HG03196 (cell line): ENCODE measurements around the gene SULT1C4.
"Not testable (repeated sequence)": the region's sequence is repeated elsewhere in the genome, so short reads cannot be mapped to it uniquely, and the experiment has no call there.

ENCODE experiments used
- ATAC-seq: cut with Tn5 transposase; IDR thresholded peaks from one replicate; pipeline ENCODE4 v1.9.1; 2021; ENCODE audit not compliant: unreplicated experiment

The SULT1C4 gene

GRCh38 chr2:108412995-108413710 lies 35.4 kb downstream of the SULT1C4 start:
- no peak for ATAC-seq

DNA sequence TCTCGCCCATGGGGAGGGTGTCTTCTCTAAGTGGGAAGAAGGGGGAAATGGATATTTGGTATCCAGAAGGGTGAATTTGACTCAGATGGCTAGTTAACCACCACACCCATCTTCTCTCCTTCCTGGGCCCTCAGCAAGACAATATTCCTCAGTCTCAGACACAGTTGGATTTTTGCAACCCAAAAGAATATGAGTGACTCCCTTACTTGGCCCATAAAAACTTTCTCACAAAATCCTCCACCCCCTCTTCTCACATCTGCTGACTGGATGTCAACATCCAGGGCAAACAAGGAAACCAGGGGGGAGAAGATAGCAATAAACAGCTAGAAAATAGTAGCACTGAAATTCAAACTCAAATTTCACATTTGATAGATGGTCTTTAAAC lies 35.9 kb downstream of the SULT1C4 start:
- no peak for ATAC-seq

DNA sequence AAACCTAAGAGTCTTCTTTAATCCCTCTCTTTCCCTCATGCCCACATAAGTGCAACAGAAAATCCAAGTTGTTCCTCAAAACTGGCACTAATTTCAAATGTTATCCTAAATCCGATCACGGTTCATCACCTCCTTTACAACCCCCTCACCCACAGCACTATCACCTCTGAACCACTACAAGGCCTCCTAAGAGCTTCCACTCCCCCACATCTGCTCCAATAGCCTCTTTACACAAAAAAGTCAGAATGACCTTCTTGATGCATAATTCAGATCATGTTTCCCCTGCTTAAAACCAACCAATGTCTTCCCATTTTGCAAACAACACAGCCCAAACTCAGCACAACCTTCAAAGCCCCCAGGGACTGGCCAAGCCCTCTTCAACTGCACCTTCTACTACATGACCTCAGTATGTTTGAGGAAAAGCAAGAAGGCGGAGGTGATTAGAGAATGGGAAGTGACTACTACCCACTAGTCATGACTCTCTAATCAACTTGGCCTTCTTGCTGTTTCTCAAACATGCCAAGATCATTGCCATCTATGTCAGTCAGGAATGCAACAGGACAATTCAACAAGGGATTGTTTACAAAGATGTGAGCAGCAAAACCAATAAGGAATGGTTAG lies 36.6 kb downstream of the SULT1C4 start:
- no peak for ATAC-seq

GRCh38 chr2:108414945-108415344 lies 37.2 kb downstream of the SULT1C4 start:
- ATAC-seq: no peak

GRCh38 chr2:108417254-108417653 lies 39.5 kb downstream of the SULT1C4 start:
- no peak for ATAC-seq

DNA sequence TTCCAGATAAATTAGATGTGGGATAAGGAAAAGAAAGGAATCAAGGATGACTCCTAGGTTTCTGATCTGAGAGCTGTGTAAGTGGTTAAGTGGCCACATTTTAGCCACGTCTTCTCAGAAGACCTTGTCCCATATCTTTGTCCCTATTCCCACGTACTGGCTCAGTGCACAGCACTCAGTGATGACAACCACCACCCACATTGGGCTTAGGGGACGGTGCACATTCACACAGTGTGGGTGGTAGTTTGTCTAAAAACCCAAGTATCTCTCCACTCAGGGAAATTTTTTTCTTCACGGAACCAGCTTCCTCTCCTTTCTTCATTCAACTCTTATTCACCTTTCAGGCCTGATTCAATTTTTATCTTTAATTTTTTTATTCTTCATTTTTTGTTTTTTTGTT lies 40.7 kb downstream of the SULT1C4 start:
- ATAC-seq: no peak

DNA sequence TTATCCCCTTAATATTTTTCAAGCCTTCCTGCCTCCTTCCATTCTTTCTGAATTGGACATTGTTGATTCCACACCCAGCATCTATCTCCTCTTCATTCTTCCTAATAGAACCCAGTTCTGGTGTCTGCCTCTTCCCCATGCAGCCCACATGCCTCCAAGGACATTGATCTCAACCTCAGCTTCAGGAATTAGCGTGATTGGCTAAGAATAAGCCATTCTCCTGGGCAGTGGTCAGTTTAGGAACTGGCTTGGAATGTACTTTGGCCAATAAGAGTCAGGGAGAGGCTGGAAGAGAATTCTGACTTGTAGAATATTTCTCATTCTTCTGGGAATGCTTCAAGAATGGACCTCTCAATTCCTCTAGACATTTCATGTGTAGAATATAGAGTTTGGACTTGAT lies 45.3 kb downstream of the SULT1C4 start:
- no peak for ATAC-seq

DNA sequence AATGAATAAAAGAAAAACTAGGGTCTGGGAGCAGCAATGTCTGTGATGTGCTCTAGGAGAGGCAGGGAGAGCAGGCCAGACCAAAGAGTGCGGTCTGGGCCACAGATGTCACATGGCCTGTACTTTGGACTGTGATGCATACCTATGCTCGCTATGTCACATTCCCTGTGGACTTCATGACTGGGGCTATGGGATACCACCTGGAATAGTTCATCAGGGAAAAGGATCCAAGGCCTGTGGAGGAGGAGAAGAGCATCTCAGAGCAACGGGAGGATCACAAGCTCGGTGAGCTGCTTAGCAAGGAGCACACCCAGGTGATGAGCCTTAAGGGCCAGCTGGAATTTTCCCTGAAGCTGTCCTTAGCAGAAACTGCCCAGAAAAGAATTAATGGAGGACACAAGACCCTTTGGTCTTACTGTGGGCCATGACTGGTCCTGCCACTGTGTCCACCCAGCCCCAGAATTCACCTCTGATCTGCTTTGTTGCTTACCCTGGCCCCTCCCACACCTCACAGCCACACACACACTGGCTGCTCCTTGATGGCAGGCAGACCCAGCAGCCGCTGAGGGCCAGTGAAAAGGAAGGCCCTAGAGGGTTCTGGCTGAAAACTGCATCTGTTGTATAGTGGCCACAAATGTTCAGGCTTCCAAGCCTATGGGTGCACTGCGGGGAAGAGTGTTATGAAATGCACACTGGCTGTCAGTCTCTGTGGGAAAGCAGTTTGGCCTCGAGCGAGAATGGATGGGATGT lies 45.9 kb downstream of the SULT1C4 start:
- ATAC-seq: no peak

DNA sequence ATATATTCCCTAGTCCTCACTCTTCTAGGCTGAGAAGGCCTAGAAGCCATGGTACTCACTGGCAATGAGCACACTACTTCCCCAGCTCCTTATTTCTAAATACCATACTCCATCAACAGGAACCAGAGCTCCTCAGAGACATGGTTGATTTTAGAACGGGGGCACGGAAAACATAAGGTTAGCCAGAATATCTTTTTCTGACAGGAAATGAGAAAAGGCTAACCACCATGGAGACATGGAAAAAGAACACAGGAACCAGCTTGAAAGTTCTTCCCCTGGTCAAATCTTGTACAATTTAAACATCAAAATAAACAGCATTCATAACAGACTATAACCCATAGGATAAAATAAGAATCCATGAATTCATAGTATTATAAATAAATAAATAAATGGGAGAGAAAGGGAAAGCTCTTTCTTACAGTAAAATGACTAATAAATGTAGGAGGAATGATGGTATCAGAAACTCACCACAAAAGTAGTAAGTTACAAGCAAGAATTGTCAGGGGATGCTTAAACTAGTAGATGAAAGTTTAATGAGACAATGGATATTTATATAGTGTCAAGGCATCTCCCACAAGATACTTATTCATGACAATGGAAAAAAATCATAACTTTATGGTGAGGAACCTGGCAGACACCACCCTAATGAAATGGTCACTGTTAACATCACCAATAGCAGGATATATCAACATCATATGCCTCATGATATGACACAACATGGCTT lies 50.7 kb downstream of the SULT1C4 start:
- no peak for ATAC-seq

GRCh38 chr2:108435578-108435977 lies 57.8 kb downstream of the SULT1C4 start:
- not testable (repeated sequence) for ATAC-seq

DNA sequence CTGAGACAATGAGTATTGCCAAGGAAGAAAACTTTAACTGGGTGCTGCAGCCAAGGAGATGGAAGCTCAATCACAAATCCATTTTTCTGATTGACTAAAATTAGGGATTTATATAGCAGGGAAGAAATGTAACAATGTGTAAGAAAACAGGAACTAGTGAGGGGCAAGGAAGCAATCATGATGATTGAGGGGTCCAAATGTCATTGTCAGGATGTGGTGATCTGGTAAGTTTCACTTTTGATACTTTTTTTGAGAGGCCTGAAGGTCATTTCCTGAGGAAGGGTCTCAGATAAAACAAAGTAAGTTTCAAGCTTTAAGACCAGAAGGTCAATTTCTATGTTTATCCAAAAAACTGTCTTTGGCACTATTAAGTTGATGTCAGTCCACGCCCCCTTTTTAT lies 59.2 kb downstream of the SULT1C4 start:
- ATAC-seq: no peak
